ENCODE data around the gene CARS1. TPM values are rescaled to one million over a fixed set of nuclear protein-coding genes. Genes with fewer than 3 reads are reported as not detected.

The CARS1 gene
- polyA plus RNA-seq, 12 donors, result 10.0 to 26.9 (median 21.0) TPM; not detected in 1

GRCh38 chr11:2992234-2992996, 64.8 kb downstream of the CARS1 start, which contains the start of gene NAP1L4:
TSS of gene NAP1L4 (minus strand) at chr11:2992329. CDS start at chr11:2979220, 13,109 bp downstream.
- DNase-seq, result peak; percentile 97

- peak; percentile 38 for DNase-seq
These were observed 65.6 kb downstream of the CARS1 start for GRCh38 chr11:2991452-2992233.

- DNase-seq, result no peak
These were observed 66.4 kb downstream of the CARS1 start for GRCh38 chr11:2990617-2991451.

GRCh38 chr11:2989551-2989950, 67.7 kb downstream of the CARS1 start:
- no peak for DNase-seq

GRCh38 chr11:2989006-2989405, 68.2 kb downstream of the CARS1 start:
- DNase-seq, result no peak

GRCh38 chr11:2987881-2988861, 69.1 kb downstream of the CARS1 start:
- DNase-seq, result no peak

- DNase-seq, result no peak
These were observed 73.3 kb downstream of the CARS1 start for GRCh38 chr11:2983908-2984307.

- no peak for DNase-seq
These were observed 75.0 kb downstream of the CARS1 start for GRCh38 chr11:2982214-2982613.

GRCh38 chr11:2981130-2981529, 76.1 kb downstream of the CARS1 start:
- DNase-seq, result no peak

- no peak for DNase-seq
These were observed 76.9 kb downstream of the CARS1 start for GRCh38 chr11:2980168-2980840.

GRCh38 chr11:2977113-2977512, 80.1 kb downstream of the CARS1 start:
- DNase-seq, result no peak

- DNase-seq, result no peak
These were observed 80.7 kb downstream of the CARS1 start for GRCh38 chr11:2976294-2977063.

- DNase-seq, result no peak
These were observed 81.6 kb downstream of the CARS1 start for GRCh38 chr11:2975594-2975993.

GRCh38 chr11:2974272-2974671, 83.0 kb downstream of the CARS1 start:
- no peak for DNase-seq

GRCh38 chr11:2968341-2968900, 88.8 kb downstream of the CARS1 start:
- DNase-seq, result peak; percentile 39

- no peak for DNase-seq
These were observed 92.4 kb downstream of the CARS1 start for GRCh38 chr11:2964782-2965181.

GRCh38 chr11:2963761-2964160, 93.5 kb downstream of the CARS1 start:
- DNase-seq, result no peak

GRCh38 chr11:2963112-2963754, 94.0 kb downstream of the CARS1 start:
- DNase-seq, result no peak

GRCh38 chr11:2961080-2961479, 96.1 kb downstream of the CARS1 start:
- DNase-seq, result no peak

All from muscle of arm (tissue), 12 donors.